ENCODE results near the gene ZNF143. TPM values are rescaled to one million over a fixed set of nuclear protein-coding genes. Genes with fewer than 3 reads are reported as not detected.

The ZNF143 gene
- total RNA-seq, 1 donor from 2014 or later: 28.3 TPM

DNA sequence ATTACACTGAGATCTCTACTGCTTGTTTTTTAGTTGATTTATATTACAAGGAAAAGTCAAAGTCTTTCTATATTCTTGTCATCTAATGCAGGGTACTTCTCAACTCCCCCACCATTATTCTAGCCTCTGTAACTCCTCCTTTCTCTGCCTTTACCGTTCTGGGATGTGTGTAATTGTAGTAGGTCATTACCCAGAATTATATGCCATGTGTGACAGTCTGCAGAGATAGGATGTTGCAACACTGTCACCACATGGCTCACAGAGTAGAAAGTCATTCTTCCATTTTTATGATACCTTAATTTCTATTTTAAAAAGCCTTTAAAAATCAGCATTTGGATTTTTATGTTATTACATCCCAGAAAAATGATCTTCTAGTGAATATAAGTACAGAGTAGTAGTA, 32.7 kb downstream of the ZNF143 start:
- H3K4me1 Mint-ChIP-seq (ENCODE audit: low read depth, unreplicated experiment): peaks cover 7% of the 10 kb centered on the region
- Histone ChIP-seq H3K27ac (ENCODE audit: low read depth, low read length) (no peak overlapping the region), H3K9ac (ENCODE audit: low read length) (no peak overlapping the region), H3K79me2 (ENCODE audit: insufficient read depth, low read length) (no peaks in the 10 kb centered on the region), H4K20me1 (ENCODE audit: insufficient read depth, low read length) (no peaks in the 10 kb centered on the region), H3K36me3 (ENCODE audit: insufficient read depth, low read length) (peaks cover 16% of the 10 kb centered on the region), H3K27me3 (ENCODE audit: insufficient read depth, low read length) (no peaks in the 10 kb centered on the region), H3K4me2 (ENCODE audit: low read length) (no peak overlapping the region), H3K4me1 (ENCODE audit: insufficient read depth, low read length) (peaks cover 8% of the 10 kb centered on the region), H3K9me3 (ENCODE audit: insufficient read depth, low read depth, low read length) (no peaks in the 10 kb centered on the region), H2AFZ (ENCODE audit: low read depth, low read length) (no peak overlapping the region), H3K4me3 (ENCODE audit: insufficient read depth, low read depth, low read length) (no peak overlapping the region)
- FAIRE-seq (no peak), DNase-seq (ENCODE audit: low read depth) (no peak)
- H3K27ac Mint-ChIP-seq (ENCODE audit: unreplicated experiment): no peak overlapping the region
- TF ChIP-seq, protein P1, sequence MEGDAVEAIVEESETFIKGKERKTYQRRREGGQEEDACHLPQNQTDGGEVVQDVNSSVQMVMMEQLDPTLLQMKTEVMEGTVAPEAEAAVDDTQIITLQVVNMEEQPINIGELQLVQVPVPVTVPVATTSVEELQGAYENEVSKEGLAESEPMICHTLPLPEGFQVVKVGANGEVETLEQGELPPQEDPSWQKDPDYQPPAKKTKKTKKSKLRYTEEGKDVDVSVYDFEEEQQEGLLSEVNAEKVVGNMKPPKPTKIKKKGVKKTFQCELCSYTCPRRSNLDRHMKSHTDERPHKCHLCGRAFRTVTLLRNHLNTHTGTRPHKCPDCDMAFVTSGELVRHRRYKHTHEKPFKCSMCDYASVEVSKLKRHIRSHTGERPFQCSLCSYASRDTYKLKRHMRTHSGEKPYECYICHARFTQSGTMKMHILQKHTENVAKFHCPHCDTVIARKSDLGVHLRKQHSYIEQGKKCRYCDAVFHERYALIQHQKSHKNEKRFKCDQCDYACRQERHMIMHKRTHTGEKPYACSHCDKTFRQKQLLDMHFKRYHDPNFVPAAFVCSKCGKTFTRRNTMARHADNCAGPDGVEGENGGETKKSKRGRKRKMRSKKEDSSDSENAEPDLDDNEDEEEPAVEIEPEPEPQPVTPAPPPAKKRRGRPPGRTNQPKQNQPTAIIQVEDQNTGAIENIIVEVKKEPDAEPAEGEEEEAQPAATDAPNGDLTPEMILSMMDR (IDR thresholded peaks at IDR 0.05; ENCODE audit: insufficient read depth, low read depth, low read length): no peak
- TF ChIP-seq EZH2 (IDR thresholded peaks at IDR 0.05; ENCODE audit: insufficient read depth, low read length): no peak
- H3K36me3 Mint-ChIP-seq (ENCODE audit: low read depth, unreplicated experiment): peaks cover 22% of the 10 kb centered on the region
- H3K4me3 Mint-ChIP-seq (ENCODE audit: unreplicated experiment): no peak overlapping the region
- H3K27me3 Mint-ChIP-seq (ENCODE audit: low read depth, unreplicated experiment): no peaks in the 10 kb centered on the region
- no peaks in the 10 kb centered on the region for H3K9me3 Mint-ChIP-seq (ENCODE audit: unreplicated experiment)

DNA sequence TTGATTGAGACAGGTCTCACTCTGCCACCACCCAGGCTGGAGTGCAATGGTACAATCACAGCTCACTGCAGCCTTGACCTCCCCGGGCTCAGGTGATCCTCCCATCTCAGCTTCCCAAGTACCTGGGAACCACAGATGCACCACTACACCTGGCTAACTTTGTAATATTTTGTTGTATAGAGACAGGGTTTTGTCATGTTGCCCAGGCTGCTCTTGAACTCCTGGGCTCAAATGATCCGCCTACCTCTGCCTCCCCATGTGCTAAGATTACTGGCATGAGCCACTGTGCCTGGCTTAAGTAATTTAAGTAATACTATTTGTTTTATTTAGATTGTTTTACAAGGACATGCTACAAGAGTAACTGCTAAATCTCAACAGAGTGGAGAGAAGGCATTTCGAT, 33.5 kb downstream of the ZNF143 start:
- no peaks in the 10 kb centered on the region for H4K20me1 ChIP-seq (ENCODE audit: insufficient read depth, low read length)
- Mint-ChIP-seq H3K27ac (ENCODE audit: unreplicated experiment) (no peak overlapping the region), H3K9me3 (ENCODE audit: unreplicated experiment) (no peaks in the 10 kb centered on the region), H3K27me3 (ENCODE audit: low read depth, unreplicated experiment) (no peaks in the 10 kb centered on the region), H3K36me3 (ENCODE audit: low read depth, unreplicated experiment) (peaks cover 22% of the 10 kb centered on the region), H3K4me1 (ENCODE audit: low read depth, unreplicated experiment) (peaks cover 2% of the 10 kb centered on the region), H3K4me3 (ENCODE audit: unreplicated experiment) (no peak overlapping the region)
- TF ChIP-seq, protein P1 (IDR thresholded peaks at IDR 0.05; ENCODE audit: insufficient read depth, low read depth, low read length): no peak
- TF ChIP-seq EZH2 (IDR thresholded peaks at IDR 0.05; ENCODE audit: insufficient read depth, low read length): no peak
- no peaks in the 10 kb centered on the region for H3K79me2 ChIP-seq (ENCODE audit: insufficient read depth, low read length)
- H3K9ac ChIP-seq (ENCODE audit: low read length): no peak overlapping the region
- H3K36me3 ChIP-seq (ENCODE audit: insufficient read depth, low read length): peaks cover 20% of the 10 kb centered on the region
- peaks cover 3% of the 10 kb centered on the region for H3K4me1 ChIP-seq (ENCODE audit: insufficient read depth, low read length)
- H3K27me3 ChIP-seq (ENCODE audit: insufficient read depth, low read length): no peaks in the 10 kb centered on the region
- no peak overlapping the region for H3K27ac ChIP-seq (ENCODE audit: low read depth, low read length)
- no peak for DNase-seq (ENCODE audit: low read depth)
- H3K4me2 ChIP-seq (ENCODE audit: low read length): no peak overlapping the region
- FAIRE-seq: no peak
- H3K9me3 ChIP-seq (ENCODE audit: insufficient read depth, low read depth, low read length): no peaks in the 10 kb centered on the region
- no peak overlapping the region for H2AFZ ChIP-seq (ENCODE audit: low read depth, low read length)
- no peak overlapping the region for H3K4me3 ChIP-seq (ENCODE audit: insufficient read depth, low read depth, low read length)

DNA sequence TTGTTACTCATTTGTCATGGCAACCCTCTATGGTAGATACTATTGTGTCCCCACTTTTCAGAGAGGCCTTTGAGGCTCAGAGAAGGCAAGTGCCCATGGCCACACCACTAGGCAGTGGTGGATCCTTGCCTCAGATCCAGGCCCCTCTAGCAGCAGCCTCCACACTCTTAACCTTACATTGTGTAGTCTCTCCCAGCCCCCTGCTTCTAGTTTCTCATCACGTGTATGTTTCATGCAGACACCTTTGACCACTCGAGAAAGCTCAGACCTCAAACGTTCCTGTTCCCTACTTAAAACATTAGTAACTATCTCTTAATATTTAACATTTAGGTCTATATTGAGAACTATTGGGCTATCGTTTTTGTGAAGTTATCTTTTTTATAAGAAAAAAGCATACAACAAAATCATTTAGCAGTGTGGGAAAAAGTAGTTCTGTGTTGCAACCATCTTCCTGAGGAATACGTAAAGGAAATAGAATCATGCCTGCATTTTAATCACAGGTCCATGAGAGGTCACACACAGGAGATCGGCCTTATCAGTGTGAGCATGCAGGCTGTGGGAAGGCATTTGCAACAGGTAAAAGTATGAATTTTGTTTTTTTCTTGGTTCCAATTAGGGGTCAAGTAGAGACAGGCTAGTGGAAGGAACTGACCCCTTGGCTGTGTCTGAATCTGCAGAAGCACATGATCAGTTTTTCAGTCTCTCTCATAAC, 35.1 kb downstream of the ZNF143 start:
- H3K4me1 ChIP-seq (ENCODE audit: insufficient read depth, low read length): peaks cover 3% of the 10 kb centered on the region
- no peak overlapping the region for H3K4me3 ChIP-seq (ENCODE audit: insufficient read depth, low read depth, low read length)
- H3K27me3 Mint-ChIP-seq (ENCODE audit: low read depth, unreplicated experiment): no peaks in the 10 kb centered on the region
- no peaks in the 10 kb centered on the region for H3K79me2 ChIP-seq (ENCODE audit: insufficient read depth, low read length)
- H3K9ac ChIP-seq (ENCODE audit: low read length): no peak overlapping the region
- no peak overlapping the region for H3K4me3 Mint-ChIP-seq (ENCODE audit: unreplicated experiment)
- peaks cover 24% of the 10 kb centered on the region for H3K36me3 ChIP-seq (ENCODE audit: insufficient read depth, low read length)
- TF ChIP-seq EZH2 (IDR thresholded peaks at IDR 0.05; ENCODE audit: insufficient read depth, low read length): no peak
- TF ChIP-seq, protein P1 (IDR thresholded peaks at IDR 0.05; ENCODE audit: insufficient read depth, low read depth, low read length): no peak
- no peak overlapping the region for H3K4me2 ChIP-seq (ENCODE audit: low read length)
- no peaks in the 10 kb centered on the region for H3K9me3 Mint-ChIP-seq (ENCODE audit: unreplicated experiment)
- no peaks in the 10 kb centered on the region for H3K27me3 ChIP-seq (ENCODE audit: insufficient read depth, low read length)
- no peak for DNase-seq (ENCODE audit: low read depth)
- H3K4me1 Mint-ChIP-seq (ENCODE audit: low read depth, unreplicated experiment): no peaks in the 10 kb centered on the region
- H3K36me3 Mint-ChIP-seq (ENCODE audit: low read depth, unreplicated experiment): peaks cover 22% of the 10 kb centered on the region
- no peak overlapping the region for H3K27ac ChIP-seq (ENCODE audit: low read depth, low read length)
- H4K20me1 ChIP-seq (ENCODE audit: insufficient read depth, low read length): no peaks in the 10 kb centered on the region
- H3K27ac Mint-ChIP-seq (ENCODE audit: unreplicated experiment): no peak overlapping the region
- FAIRE-seq: no peak
- H2AFZ ChIP-seq (ENCODE audit: low read depth, low read length): no peak overlapping the region
- no peaks in the 10 kb centered on the region for H3K9me3 ChIP-seq (ENCODE audit: insufficient read depth, low read depth, low read length)
